HG03432 (cell line): ENCODE measurements around the gene CYP2S1.
"Not testable (repeated sequence)": the region's sequence is repeated elsewhere in the genome, so short reads cannot be mapped to it uniquely, and the experiment has no call there.

ENCODE experiments used
- ATAC-seq: cut with Tn5 transposase; IDR thresholded peaks from one replicate; pipeline ENCODE4 v1.9.1; 2021; ENCODE audit warnings: mild to moderate bottlenecking, moderate library complexity; ENCODE audit not compliant: unreplicated experiment

CYP2S1 gene

GRCh38 chr19:41225238-41226052, 32.4 kb downstream of the CYP2S1 start:
- ATAC-seq: no peak

GRCh38 chr19:41226053-41226873, 33.2 kb downstream of the CYP2S1 start:
- no peak for ATAC-seq

- no peak for ATAC-seq
These were observed 33.9 kb downstream of the CYP2S1 start for GRCh38 chr19:41226874-41227390.

- no peak for ATAC-seq
These were observed 35.5 kb downstream of the CYP2S1 start for GRCh38 chr19:41228486-41228885.

GRCh38 chr19:41229338-41229737, 36.3 kb downstream of the CYP2S1 start:
- ATAC-seq: not testable (repeated sequence)

GRCh38 chr19:41230067-41230857, 37.2 kb downstream of the CYP2S1 start:
- ATAC-seq: no peak

- no peak for ATAC-seq
These were observed 39.7 kb downstream of the CYP2S1 start for GRCh38 chr19:41232686-41233085.

- ATAC-seq: no peak
These were observed 40.8 kb downstream of the CYP2S1 start for GRCh38 chr19:41233748-41234240.

GRCh38 chr19:41234512-41235168, 41.6 kb downstream of the CYP2S1 start:
- ATAC-seq: no peak

GRCh38 chr19:41235480-41235879, 42.5 kb downstream of the CYP2S1 start:
- no peak for ATAC-seq

- ATAC-seq: no peak
These were observed 45.2 kb downstream of the CYP2S1 start for GRCh38 chr19:41238244-41238643.

- ATAC-seq: no peak
These were observed 46.3 kb downstream of the CYP2S1 start for GRCh38 chr19:41239363-41239762.

- ATAC-seq: no peak
These were observed 47.0 kb downstream of the CYP2S1 start for GRCh38 chr19:41239961-41240574.

- no peak for ATAC-seq
These were observed 48.8 kb downstream of the CYP2S1 start for GRCh38 chr19:41241859-41242258.

GRCh38 chr19:41244117-41244516, 51.1 kb downstream of the CYP2S1 start:
- ATAC-seq: no peak

GRCh38 chr19:41245843-41246242, 52.8 kb downstream of the CYP2S1 start:
- ATAC-seq: no peak

GRCh38 chr19:41248895-41249294, 55.9 kb downstream of the CYP2S1 start:
- no peak for ATAC-seq

- ATAC-seq: no peak
These were observed 56.8 kb downstream of the CYP2S1 start for GRCh38 chr19:41249707-41250423.

GRCh38 chr19:41253660-41254059, 60.6 kb downstream of the CYP2S1 start:
- no peak for ATAC-seq
